Measurements from ENCODE around the gene PKM. TPM values are rescaled to one million over a fixed set of nuclear protein-coding genes. Genes with fewer than 3 reads are reported as not detected.

PKM gene
- total and polyA plus RNA-seq, 2 experiments from 2014 or later, result 1,894 to 2,578 TPM

DNA sequence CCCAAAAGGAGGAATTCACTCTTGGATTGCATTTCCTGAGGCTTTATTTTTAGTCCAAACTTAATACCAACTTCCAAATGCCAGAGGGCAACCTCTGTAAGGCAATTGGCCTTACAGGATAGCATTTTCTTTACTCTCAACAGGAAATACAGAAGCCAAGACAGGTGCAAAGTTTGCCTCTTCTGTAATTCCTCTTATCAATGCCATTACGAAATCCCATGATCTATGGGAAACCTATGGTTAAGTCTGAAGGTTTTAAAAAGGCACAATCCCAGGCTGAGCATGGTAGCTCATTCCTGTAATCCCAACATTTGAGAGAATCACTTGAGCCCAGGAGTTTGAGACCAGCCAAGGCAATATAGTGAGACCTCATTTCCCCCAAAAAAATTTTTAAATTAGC lies 14.9 kb downstream of the PKM start:
- Histone ChIP-seq H3K36me3 (peaks cover 78% of the 10 kb centered on the region), H3K27ac (peak overlapping the region; percentile 41), H3K9me3 (ENCODE audit: low read depth) (no peaks in the 10 kb centered on the region), H3K27me3 (no peaks in the 10 kb centered on the region), H3K4me1 (ENCODE audit: low read depth) (peaks cover 19% of the 10 kb centered on the region), H3K4me3 (no peak overlapping the region)
- DNase-seq (ENCODE audit: low read depth in 1 of 2, low spot score in 1 of 2), result no peak
- TF ChIP-seq CTCF (IDR thresholded peaks at IDR 0.05; ENCODE audit: low read depth, low read length), result no peak

DNA sequence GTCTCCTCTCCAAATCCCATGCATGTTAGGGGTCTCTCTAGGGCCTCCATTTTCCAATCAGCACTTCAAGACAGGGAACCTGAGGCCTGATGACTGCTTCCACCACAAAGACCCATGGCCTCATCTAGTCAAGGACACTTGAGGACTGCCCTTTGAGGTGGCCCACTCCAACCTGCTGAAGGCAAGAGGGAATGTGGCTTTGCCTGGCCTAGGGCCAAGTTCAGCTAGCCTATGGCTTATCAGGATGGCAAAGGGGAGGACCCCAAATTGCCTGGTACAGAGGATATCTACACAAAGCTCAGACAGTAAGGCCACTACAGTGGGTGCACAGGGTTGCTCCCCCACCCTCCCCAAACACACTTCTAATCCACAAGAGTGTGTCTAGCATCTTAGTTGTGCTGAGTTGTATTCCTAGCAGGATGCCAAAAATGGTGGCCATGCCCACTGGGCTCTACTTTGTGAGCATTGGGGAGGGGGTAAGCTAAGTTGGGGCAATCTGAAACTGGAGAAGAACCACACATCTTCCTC lies 23.4 kb downstream of the PKM start:
- no peak for TF ChIP-seq CTCF (IDR thresholded peaks at IDR 0.05; ENCODE audit: low read depth, low read length)
- H3K4me3 ChIP-seq, result no peak overlapping the region
- no peaks in the 10 kb centered on the region for H3K9me3 ChIP-seq (ENCODE audit: low read depth)
- H3K27me3 ChIP-seq, result no peaks in the 10 kb centered on the region
- H3K4me1 ChIP-seq (ENCODE audit: low read depth), result no peaks in the 10 kb centered on the region
- DNase-seq (ENCODE audit: low read depth in 1 of 2, low spot score in 1 of 2), result no peak
- H3K36me3 ChIP-seq, result peaks cover 95% of the 10 kb centered on the region
- H3K27ac ChIP-seq, result peak overlapping the region; percentile 66

DNA sequence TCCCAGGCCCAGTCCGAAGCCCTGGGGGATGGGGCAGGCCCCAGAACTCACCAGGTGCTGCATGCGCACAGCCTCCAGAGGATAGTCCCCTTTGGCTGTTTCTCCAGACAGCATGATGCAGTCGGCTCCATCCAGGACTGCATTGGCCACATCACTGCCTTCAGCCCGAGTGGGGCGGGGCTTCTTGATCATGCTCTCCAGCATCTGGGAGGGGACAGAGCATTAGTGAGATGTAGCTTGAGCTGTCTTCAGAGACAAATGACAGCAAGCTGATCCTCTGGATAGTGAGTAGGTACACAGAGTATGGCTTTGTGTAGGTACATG lies 24.4 kb downstream of the PKM start:
- no peak for DNase-seq (ENCODE audit: low read depth in 1 of 2, low spot score in 1 of 2)
- no peak for TF ChIP-seq CTCF (IDR thresholded peaks at IDR 0.05; ENCODE audit: low read depth, low read length)
- peaks cover 95% of the 10 kb centered on the region for H3K36me3 ChIP-seq
- H3K27me3 ChIP-seq, result no peaks in the 10 kb centered on the region
- H3K4me1 ChIP-seq (ENCODE audit: low read depth), result peaks cover 7% of the 10 kb centered on the region
- H3K4me3 ChIP-seq, result no peak overlapping the region
- no peaks in the 10 kb centered on the region for H3K9me3 ChIP-seq (ENCODE audit: low read depth)
- no peak overlapping the region for H3K27ac ChIP-seq

DNA sequence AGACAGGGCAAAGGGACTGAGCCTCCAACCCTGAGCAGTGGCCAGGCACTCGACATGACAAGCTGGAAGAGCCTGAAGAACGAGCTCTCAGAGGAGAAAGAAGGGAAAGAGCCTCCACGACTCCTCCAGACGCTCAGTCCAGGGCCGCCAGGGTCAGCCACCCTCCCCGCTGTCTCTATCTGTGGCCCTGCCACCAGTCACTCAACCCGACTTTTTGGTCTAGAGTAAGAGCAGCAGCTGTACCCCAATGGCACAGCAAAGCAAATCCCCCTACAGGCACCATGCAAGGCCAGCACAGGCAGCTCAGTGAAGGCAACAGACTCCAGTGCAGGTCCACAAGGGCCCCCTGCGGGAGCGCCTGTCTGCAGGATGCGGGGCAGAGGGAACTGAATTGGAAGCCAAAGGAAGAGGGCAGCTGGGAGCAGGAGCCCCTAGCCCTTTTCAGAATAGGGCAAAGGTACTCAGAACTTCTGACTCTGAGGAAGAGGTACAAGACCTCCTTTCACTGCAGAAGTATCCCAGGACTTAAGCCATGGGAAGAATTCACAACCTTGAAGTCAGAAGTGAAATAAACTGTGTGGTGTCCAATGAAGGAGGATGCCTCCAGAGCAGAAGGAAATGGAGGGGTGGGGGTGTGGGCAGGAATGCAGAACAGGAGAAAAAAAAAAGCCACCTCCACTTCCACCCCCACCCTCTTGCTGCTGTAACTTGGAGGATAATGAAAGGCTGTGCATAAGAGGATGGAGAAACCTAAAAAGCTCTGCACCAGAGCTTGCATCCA lies 24.9 kb downstream of the PKM start:
- H3K27ac ChIP-seq, result peak overlapping the region; percentile 28
- H3K27me3 ChIP-seq, result no peaks in the 10 kb centered on the region
- H3K4me3 ChIP-seq, result no peak overlapping the region
- H3K36me3 ChIP-seq, result peaks cover 96% of the 10 kb centered on the region
- DNase-seq (ENCODE audit: low read depth in 1 of 2, low spot score in 1 of 2), result no peak
- no peaks in the 10 kb centered on the region for H3K9me3 ChIP-seq (ENCODE audit: low read depth)
- peaks cover 9% of the 10 kb centered on the region for H3K4me1 ChIP-seq (ENCODE audit: low read depth)
- TF ChIP-seq CTCF (IDR thresholded peaks at IDR 0.05; ENCODE audit: low read depth, low read length), result no peak

DNA sequence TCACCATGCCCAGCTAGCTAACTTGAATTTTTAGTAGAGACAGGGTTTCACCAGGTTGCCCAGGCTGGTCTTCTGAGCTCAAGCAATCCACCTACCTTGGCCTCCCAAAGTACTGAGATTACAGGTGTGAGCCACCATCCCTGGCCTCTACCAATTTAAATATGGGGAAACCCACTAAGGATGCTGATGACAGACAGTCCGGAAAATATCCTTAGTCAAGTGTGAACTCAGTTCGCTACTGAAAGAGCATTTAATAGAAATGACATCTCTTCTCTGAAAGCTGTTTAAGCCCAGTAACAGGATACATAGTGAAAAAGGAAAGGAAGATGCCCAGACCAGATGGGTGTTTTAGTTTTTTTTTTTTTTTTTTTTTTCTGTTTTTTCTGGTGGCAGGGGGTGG lies 25.7 kb downstream of the PKM start:
- Histone ChIP-seq H3K36me3 (peaks cover 91% of the 10 kb centered on the region), H3K9me3 (ENCODE audit: low read depth) (no peaks in the 10 kb centered on the region), H3K4me3 (no peak overlapping the region), H3K27ac (peak overlapping the region; percentile 39), H3K27me3 (no peaks in the 10 kb centered on the region), H3K4me1 (ENCODE audit: low read depth) (peaks cover 9% of the 10 kb centered on the region)
- DNase-seq (ENCODE audit: low read depth in 1 of 2, low spot score in 1 of 2), result no peak
- no peak for TF ChIP-seq CTCF (IDR thresholded peaks at IDR 0.05; ENCODE audit: low read depth, low read length)
